Measurements from ENCODE around the gene USP13. TPM values are rescaled to one million over a fixed set of nuclear protein-coding genes. Genes with fewer than 3 reads are reported as not detected.

USP13 gene
- total RNA-seq, 1 donor from 2014 or later = 11.0 TPM

DNA sequence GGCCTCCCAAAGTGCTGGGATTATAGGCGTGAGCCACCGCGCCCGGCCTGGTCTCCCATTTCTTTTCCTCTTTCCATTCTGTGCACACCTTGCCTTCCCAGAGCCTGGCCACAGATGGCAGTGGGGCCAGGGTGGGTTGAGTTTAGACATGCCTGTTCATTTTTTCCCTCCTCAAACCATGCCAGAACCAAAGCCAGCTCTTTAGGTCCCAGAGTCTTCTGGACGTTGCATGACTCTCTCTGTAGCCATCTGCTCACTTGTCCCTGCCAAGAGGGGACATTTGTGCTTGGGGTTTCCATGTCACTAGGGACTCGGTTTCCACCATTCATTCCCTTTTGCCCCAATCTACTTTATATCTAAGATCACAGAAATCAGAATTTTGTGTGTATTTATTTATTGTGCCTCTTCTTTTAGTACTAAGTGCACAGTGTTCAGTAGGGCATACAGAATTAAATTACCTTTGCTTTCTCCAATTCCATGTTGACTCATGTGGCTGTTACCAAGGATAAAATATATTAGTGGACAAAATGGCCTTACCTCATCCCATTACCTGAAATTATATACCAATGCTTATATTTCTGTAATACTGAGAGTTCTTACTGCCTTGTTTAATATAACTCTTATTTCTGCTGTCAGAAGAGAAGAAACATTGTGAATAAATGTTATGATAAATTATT, 49.6 kb downstream of the USP13 start:
- CTCF ChIA-PET = no interaction called here
- no peak overlapping the region for H3K27ac Mint-ChIP-seq
- no peaks in the 10 kb centered on the region for H3K9me3 Mint-ChIP-seq

DNA sequence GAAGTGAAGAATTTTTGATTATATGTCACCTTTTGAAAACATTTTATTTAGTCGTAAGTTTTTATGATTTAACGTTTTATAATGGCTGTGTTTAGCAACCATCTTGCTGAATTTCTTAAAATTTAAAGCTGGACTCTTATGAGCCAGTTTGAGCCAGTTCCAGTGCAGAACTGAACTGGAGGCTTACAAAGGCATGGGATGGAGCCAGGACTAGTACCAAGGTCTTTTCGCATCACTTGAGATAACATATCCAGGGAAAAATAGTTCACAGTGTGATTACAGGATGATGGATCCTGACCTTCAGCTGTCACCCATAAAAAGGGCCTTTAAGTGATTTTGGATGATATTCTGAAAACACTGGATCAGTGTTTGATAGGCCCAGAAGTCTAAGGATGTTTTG, 51.0 kb downstream of the USP13 start:
- Mint-ChIP-seq H3K9me3 (no peaks in the 10 kb centered on the region), H3K4me1 (no peaks in the 10 kb centered on the region), H3K4me3 (no peak overlapping the region), H3K27me3 (no peaks in the 10 kb centered on the region), H3K27ac (no peak overlapping the region), H3K36me3 (ENCODE audit: low read depth) (peaks cover 40% of the 10 kb centered on the region)
- CTCF ChIA-PET = no interaction called here
- no peak for DNase-seq
- TF ChIP-seq, protein P1, sequence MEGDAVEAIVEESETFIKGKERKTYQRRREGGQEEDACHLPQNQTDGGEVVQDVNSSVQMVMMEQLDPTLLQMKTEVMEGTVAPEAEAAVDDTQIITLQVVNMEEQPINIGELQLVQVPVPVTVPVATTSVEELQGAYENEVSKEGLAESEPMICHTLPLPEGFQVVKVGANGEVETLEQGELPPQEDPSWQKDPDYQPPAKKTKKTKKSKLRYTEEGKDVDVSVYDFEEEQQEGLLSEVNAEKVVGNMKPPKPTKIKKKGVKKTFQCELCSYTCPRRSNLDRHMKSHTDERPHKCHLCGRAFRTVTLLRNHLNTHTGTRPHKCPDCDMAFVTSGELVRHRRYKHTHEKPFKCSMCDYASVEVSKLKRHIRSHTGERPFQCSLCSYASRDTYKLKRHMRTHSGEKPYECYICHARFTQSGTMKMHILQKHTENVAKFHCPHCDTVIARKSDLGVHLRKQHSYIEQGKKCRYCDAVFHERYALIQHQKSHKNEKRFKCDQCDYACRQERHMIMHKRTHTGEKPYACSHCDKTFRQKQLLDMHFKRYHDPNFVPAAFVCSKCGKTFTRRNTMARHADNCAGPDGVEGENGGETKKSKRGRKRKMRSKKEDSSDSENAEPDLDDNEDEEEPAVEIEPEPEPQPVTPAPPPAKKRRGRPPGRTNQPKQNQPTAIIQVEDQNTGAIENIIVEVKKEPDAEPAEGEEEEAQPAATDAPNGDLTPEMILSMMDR (IDR thresholded peaks at IDR 0.05) = no peak
- POLR2A ChIA-PET = no interaction called here
- no peak for ATAC-seq (ENCODE audit: low read depth)
- intact Hi-C loops (cut with micrococcal nuclease) = no loop called here

More for the DNA sequence above, 49.6 kb downstream of the USP13 start:
- Mint-ChIP-seq H3K4me1 (peaks cover 9% of the 10 kb centered on the region), H3K36me3 (ENCODE audit: low read depth) (peaks cover 29% of the 10 kb centered on the region), H3K27me3 (no peaks in the 10 kb centered on the region), H3K4me3 (no peak overlapping the region)
- TF ChIP-seq, protein P1 (IDR thresholded peaks at IDR 0.05) = no peak
- intact Hi-C loops (cut with micrococcal nuclease) = no loop called here
- POLR2A ChIA-PET = no interaction called here
- no peak for ATAC-seq (ENCODE audit: low read depth)
- no peak for DNase-seq

DNA sequence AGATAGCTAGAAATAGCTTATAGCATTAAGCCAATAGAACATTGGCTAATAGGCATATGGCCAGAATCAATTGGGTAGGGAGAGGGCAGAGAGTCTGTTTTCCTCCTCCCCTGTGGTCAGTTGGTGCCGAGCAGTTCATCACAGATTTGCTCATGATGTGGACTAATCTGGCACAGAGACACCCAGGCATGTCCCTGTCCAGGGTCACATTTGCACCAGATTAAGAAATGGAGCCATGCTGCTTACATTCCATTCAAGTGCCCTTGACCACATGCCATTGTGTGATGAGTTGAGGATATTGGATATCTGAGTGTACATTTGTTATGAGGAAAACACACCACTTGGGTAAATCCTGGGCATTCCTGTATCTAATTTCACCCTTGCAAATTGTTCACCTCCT, 53.4 kb downstream of the USP13 start:
- ChIA-PET CTCF (no interaction called here), POLR2A (no interaction called here)
- no peaks in the 10 kb centered on the region for H3K27me3 Mint-ChIP-seq
- H3K36me3 Mint-ChIP-seq (ENCODE audit: low read depth) = peaks cover 53% of the 10 kb centered on the region
- H3K4me1 Mint-ChIP-seq = no peaks in the 10 kb centered on the region
- DNase-seq (no peak), ATAC-seq (ENCODE audit: low read depth) (no peak)
- no peak overlapping the region for H3K4me3 Mint-ChIP-seq
- intact Hi-C loops (cut with micrococcal nuclease) = no loop called here
- H3K9me3 Mint-ChIP-seq = no peaks in the 10 kb centered on the region
- TF ChIP-seq, protein P1 (IDR thresholded peaks at IDR 0.05) = no peak
- no peak overlapping the region for H3K27ac Mint-ChIP-seq

DNA sequence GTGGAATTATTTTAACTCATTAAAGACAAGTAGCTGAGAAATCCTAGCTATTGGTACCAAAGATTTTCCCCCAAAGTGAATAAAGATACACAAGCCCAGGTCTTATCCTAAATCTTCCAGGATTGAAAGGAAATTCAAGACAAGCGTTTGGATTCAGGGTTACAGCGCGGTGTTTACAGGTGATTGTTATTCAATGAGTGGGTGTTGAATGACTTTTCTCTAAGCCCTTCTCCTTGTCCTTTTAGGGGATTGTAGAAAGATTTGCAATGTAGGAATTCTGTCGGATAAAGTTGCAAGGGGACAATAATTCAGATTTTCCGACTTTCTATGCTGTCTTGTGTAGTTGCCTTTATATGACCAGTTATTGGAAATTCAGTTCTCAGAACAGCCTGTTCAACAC, 57.2 kb downstream of the USP13 start:
- Mint-ChIP-seq H3K36me3 (ENCODE audit: low read depth) (peaks cover 45% of the 10 kb centered on the region), H3K4me1 (no peaks in the 10 kb centered on the region), H3K9me3 (no peaks in the 10 kb centered on the region), H3K27ac (no peak overlapping the region), H3K27me3 (no peaks in the 10 kb centered on the region), H3K4me3 (no peak overlapping the region)
- no peak for ATAC-seq (ENCODE audit: low read depth)
- TF ChIP-seq, protein P1 (IDR thresholded peaks at IDR 0.05) = no peak
- ChIA-PET POLR2A (no interaction called here), CTCF (no interaction called here)
- intact Hi-C loops (cut with micrococcal nuclease) = no loop called here
- no peak for DNase-seq

DNA sequence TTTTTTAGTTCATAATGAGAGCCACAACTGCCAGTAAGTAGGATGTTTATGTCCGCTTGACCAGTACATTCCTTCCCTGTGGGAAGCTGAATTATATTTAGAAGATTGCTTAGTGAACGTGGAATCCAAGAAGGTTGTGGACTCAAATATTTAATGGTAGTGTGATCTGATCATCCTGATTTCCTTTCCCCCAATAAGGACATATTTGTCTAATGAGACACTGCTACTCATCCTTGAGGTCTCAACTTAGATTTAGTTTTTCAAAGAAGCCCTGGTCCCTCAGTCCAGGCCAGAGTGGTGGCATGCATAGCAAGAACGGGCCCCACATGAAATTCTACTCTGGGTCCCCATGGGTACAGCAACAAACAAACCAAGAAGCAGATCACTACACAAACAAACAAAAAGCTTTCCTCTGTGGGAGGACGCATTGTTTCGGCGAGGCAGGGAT, 60.8 kb downstream of the USP13 start:
- Mint-ChIP-seq H3K4me3 (no peak overlapping the region), H3K27me3 (no peaks in the 10 kb centered on the region), H3K4me1 (no peaks in the 10 kb centered on the region), H3K27ac (no peak overlapping the region), H3K36me3 (ENCODE audit: low read depth) (peaks cover 29% of the 10 kb centered on the region), H3K9me3 (no peaks in the 10 kb centered on the region)
- intact Hi-C loops (cut with micrococcal nuclease) = no loop called here
- ATAC-seq (ENCODE audit: low read depth) (no peak), DNase-seq (no peak)
- TF ChIP-seq, protein P1 (IDR thresholded peaks at IDR 0.05) = no peak
- ChIA-PET CTCF (no interaction called here), POLR2A (no interaction called here)
